ENCODE data around the gene MYO7B.
A peak's percentile ranks its signal among the peaks of the same experiment; 100 is the strongest.

Gene MYO7B

DNA sequence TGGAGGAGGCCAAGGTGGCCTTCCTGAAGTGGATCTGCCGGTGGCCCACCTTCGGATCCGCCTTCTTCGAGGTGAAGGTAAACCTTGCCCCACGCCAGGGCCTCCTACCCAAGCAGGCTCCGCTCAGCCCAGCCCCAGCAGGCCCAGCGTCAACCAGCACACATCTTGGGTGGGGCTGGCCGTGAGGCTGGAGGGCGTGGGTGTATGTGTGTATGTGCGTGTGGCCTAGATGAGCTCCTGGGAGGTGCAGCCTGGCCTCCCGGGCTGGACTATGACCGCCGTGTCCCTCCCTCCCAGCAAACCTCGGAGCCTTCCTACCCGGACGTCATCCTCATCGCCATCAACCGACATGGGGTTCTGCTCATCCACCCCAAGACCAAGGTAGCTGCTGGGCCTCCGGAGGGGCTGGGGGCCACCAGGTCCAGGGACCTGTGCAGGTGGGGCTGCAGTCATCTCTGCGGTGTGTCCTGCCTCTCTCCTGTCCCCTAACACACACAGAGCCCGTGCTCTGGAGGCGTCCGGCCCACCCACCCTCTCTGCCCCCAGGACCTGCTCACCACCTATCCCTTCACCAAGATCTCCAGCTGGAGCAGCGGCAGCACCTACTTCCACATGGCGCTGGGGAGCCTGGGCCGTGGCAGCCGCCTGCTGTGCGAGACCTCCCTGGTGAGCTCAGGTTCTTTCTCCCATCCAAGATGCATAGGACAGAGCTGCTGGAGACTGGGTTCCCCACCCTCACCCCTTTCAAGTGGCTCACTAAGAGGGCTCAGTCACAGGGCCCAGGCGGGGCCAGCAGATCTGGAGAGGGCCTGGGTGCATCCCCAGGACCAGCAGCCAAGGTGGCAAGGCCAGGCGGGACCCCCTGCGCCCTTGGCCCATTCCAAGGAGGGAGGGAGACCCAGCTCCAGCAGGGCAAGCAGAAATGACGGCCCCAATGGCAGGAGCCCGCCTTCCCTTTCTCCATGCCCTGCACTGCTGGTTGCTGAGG, 101.1 kb downstream of the MYO7B start:
- H3K9ac ChIP-seq (ENCODE audit: low read length), result no peak overlapping the region
- no peaks in the 10 kb centered on the region for H3K36me3 ChIP-seq (replicated peaks; ENCODE audit: low read depth, low read length)
- no peak overlapping the region for H3K4me3 ChIP-seq (ENCODE audit: low read length)
- H3K4me1 ChIP-seq (ENCODE audit: low read length), result peaks cover 33% of the 10 kb centered on the region
- H3K27ac ChIP-seq (ENCODE audit: low read length), result no peak overlapping the region
- TF ChIP-seq EZH2phosphoT487 (IDR thresholded peaks at IDR 0.05; ENCODE audit: low read depth) (no peak), CTCF (IDR thresholded peaks at IDR 0.05; ENCODE audit: low read depth, low read length) (no peak)
- H3K9me3 ChIP-seq (ENCODE audit: insufficient read depth, low read length), result no peaks in the 10 kb centered on the region
- H3K27me3 ChIP-seq (ENCODE audit: low read depth, low read length), result no peaks in the 10 kb centered on the region
- no peaks in the 10 kb centered on the region for H4K20me1 ChIP-seq (ENCODE audit: insufficient read depth, low read length)
- no peak overlapping the region for H3K4me2 ChIP-seq (ENCODE audit: low read length)
- H3K79me2 ChIP-seq (ENCODE audit: low read length), result no peaks in the 10 kb centered on the region
- H2AFZ ChIP-seq (ENCODE audit: low read depth, low read length), result no peak overlapping the region

DNA sequence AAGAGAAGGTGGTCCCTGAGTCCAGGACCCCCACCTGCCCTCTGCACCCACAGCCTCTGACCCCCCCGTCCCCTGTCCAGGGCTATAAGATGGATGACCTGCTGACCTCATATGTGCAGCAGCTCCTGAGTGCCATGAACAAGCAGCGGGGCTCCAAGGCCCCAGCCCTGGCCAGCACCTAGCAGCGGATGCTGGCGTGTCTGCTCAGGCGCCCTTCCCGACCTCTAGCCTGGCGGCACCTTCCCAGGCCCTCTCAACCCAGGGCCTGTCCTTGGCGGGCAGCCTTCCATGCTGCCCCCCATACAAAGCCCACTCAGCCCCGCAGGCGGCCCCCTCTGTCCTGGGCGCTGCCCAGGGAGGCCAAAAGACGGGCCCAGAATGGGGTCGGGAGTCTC, 101.8 kb downstream of the MYO7B start:
- Histone ChIP-seq H3K9me3 (ENCODE audit: insufficient read depth, low read length) (no peaks in the 10 kb centered on the region), H3K36me3 (replicated peaks; ENCODE audit: low read depth, low read length) (no peaks in the 10 kb centered on the region), H3K27ac (ENCODE audit: low read length) (no peak overlapping the region), H3K79me2 (ENCODE audit: low read length) (no peaks in the 10 kb centered on the region), H3K9ac (ENCODE audit: low read length) (no peak overlapping the region), H3K4me1 (ENCODE audit: low read length) (peaks cover 33% of the 10 kb centered on the region), H2AFZ (ENCODE audit: low read depth, low read length) (no peak overlapping the region), H3K4me3 (ENCODE audit: low read length) (no peak overlapping the region), H3K4me2 (ENCODE audit: low read length) (peak overlapping the region; percentile 8; the same call in 1 of the 2 replicates), H3K27me3 (ENCODE audit: low read depth, low read length) (no peaks in the 10 kb centered on the region), H4K20me1 (ENCODE audit: insufficient read depth, low read length) (no peaks in the 10 kb centered on the region)
- TF ChIP-seq EZH2phosphoT487 (IDR thresholded peaks at IDR 0.05; ENCODE audit: low read depth) (no peak), CTCF (IDR thresholded peaks at IDR 0.05; ENCODE audit: low read depth, low read length) (no peak)

DNA sequence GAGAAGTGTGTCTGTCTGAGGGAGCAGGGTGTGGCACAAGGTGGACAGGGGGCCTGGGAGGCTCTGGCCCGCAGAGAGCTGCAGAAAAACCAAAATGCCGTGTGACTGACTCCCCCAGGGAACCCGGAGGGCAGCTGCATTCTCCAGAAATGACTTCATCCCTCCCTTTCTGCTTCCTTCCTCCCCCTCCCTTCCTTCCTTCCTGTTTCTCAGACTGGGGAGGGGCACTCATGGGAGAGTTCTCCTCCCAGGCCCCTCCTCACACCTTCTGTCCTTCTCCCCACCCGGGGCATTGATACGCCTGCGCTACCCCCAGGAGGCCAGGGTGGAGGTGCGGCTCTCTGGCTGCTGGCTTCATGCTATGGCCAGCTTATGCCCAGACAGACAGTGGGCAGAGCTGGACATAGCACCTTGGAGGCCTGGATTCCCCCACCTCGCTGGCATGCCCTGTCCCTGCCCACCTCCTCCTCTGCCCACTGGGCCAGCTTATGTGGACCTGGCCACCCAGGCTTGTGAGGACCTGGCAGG, 102.3 kb downstream of the MYO7B start:
- H3K9me3 ChIP-seq (ENCODE audit: insufficient read depth, low read length), result no peaks in the 10 kb centered on the region
- no peaks in the 10 kb centered on the region for H3K79me2 ChIP-seq (ENCODE audit: low read length)
- TF ChIP-seq CTCF (IDR thresholded peaks at IDR 0.05; ENCODE audit: low read depth, low read length) (no peak), EZH2phosphoT487 (IDR thresholded peaks at IDR 0.05; ENCODE audit: low read depth) (no peak)
- no peak overlapping the region for H2AFZ ChIP-seq (ENCODE audit: low read depth, low read length)
- H3K36me3 ChIP-seq (replicated peaks; ENCODE audit: low read depth, low read length), result no peaks in the 10 kb centered on the region
- no peaks in the 10 kb centered on the region for H4K20me1 ChIP-seq (ENCODE audit: insufficient read depth, low read length)
- H3K4me2 ChIP-seq (ENCODE audit: low read length), result peak overlapping the region; percentile 8; the same call in 1 of the 2 replicates
- no peak overlapping the region for H3K9ac ChIP-seq (ENCODE audit: low read length)
- H3K4me1 ChIP-seq (ENCODE audit: low read length), result peaks cover 27% of the 10 kb centered on the region
- no peak overlapping the region for H3K4me3 ChIP-seq (ENCODE audit: low read length)
- H3K27ac ChIP-seq (ENCODE audit: low read length), result no peak overlapping the region
- H3K27me3 ChIP-seq (ENCODE audit: low read depth, low read length), result no peaks in the 10 kb centered on the region

DNA sequence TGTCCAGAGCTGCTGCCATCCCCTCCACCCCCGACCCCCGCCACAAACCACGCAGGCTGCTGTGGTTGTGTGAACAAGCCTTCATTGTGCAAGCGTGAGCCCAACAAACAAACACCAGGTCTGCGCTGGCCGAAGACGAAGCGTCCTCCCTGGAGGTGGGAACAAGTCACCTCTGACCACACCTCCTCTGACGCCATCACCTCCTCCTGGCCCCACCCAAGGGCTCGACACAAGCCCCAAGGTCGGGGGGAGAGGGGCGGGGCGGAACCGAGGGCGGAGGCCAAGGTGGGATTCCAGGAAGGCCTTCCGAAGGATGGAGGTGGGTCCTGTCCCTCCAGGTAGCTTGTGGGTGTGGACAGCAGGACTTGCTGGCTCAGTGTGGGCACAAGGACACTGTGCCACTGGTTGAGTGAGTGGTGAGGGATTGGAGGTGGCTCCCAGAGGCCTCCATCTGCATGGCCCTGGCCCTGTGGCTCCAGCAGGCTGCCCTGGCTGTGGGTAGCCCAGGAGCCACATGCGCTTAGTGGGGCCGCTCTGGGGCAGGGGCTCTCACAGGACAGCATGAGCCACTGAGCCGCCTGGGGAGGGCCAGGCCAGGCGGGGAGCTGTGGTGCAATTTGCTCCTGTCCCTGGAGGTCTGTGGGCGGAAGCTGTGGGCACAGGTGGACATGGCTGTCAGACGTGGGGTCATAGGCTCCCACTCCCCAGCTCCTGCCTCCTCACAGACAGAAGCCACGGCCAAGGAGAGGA, 103.1 kb downstream of the MYO7B start:
- TF ChIP-seq CTCF (IDR thresholded peaks at IDR 0.05; ENCODE audit: low read depth, low read length) (no peak), EZH2phosphoT487 (IDR thresholded peaks at IDR 0.05; ENCODE audit: low read depth) (no peak)
- Histone ChIP-seq H3K36me3 (replicated peaks; ENCODE audit: low read depth, low read length) (no peaks in the 10 kb centered on the region), H3K9ac (ENCODE audit: low read length) (no peak overlapping the region), H3K4me3 (ENCODE audit: low read length) (no peak overlapping the region), H4K20me1 (ENCODE audit: insufficient read depth, low read length) (no peaks in the 10 kb centered on the region), H3K4me2 (ENCODE audit: low read length) (no peak overlapping the region), H3K27me3 (ENCODE audit: low read depth, low read length) (no peaks in the 10 kb centered on the region), H3K27ac (ENCODE audit: low read length) (no peak overlapping the region), H3K79me2 (ENCODE audit: low read length) (no peaks in the 10 kb centered on the region), H2AFZ (ENCODE audit: low read depth, low read length) (no peak overlapping the region), H3K9me3 (ENCODE audit: insufficient read depth, low read length) (no peaks in the 10 kb centered on the region), H3K4me1 (ENCODE audit: low read length) (peaks cover 20% of the 10 kb centered on the region)

Data from OCI-LY3 (cell line).